Type B pancreatic cell (in vitro differentiated cells): ENCODE measurements around the gene CIT. TPM values are rescaled to one million over a fixed set of nuclear protein-coding genes. Genes with fewer than 3 reads are reported as not detected.
A peak's percentile ranks its signal among the peaks of the same experiment; 100 is the strongest.

Source experiments
- DNase-seq: peaks from one replicate; pipeline ENCODE4 v3.0.0; 2021; ENCODE audit warnings: mixed read lengths; ENCODE audit not compliant: unreplicated experiment; ENCODE audit errors: extremely low spot score
- H3K27ac Mint-ChIP-seq: 2 replicates; pipeline ENCODE4 v1.8.0; 2021; ENCODE audit warnings: mild to moderate bottlenecking, mixed read lengths
- H3K27me3 Mint-ChIP-seq: 2 replicates; pipeline ENCODE4 v1.8.0; 2021; ENCODE audit warnings: mixed read lengths
- H3K36me3 Mint-ChIP-seq: 2 replicates; pipeline ENCODE4 v1.8.0; 2021; ENCODE audit warnings: mixed read lengths
- H3K4me1 Mint-ChIP-seq: one replicate; pipeline ENCODE4 v1.8.0; 2021; ENCODE audit warnings: mixed read lengths; ENCODE audit not compliant: unreplicated experiment
- H3K4me3 Mint-ChIP-seq: 2 replicates; pipeline ENCODE4 v1.8.0; 2021; ENCODE audit warnings: mild to moderate bottlenecking, mixed read lengths
- H3K9me3 Mint-ChIP-seq: 2 replicates; pipeline ENCODE4 v1.8.0; 2021; ENCODE audit warnings: mixed read lengths
- total RNA-seq: library from RNA; stranded (reverse); gene quantifications from 2 replicates; pipeline ENCODE4 v1.2.1, GENCODE V29; 2021; ENCODE audit warnings: low replicate concordance
- TF ChIP-seq, protein P1 (sequence below): fragments of 200-600 bp; sonication (generic); conservative IDR thresholded peaks from 2 replicates; pipeline ENCODE4 v1.5.0; 2021; ENCODE audit warnings: antibody characterized with exemption, mild to moderate bottlenecking

The CIT gene
- total RNA-seq, 1 donor from 2014 or later, result 50.9 TPM

DNA sequence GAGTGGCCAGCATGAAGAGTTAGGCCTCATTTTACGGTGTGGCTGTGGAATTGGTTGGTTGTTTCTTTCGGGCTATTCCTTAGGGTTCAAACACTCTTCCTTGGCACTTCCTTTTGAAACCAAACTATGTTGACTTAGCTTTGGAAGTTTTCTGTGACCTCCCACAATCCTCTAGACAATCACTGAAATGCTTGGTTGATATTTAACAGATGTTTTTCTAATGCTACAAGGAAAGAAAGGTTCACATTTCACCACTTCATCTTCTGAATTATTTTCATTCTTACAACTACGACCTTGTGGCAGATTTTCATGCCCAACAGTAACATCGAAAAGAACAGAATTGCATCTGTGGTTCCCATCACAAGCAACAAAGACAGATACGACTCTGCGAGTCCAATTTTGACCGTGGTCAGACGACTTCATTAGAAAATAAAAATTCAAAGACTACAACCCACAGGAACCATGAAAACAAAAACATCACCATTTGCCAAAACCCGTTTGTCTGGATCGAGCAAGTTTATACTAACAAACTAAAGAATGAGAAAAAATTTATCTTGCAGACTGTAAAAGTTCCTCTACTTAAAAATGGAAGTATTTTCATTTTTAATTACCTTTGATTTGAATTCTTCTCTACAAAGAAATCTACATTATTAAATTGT, 192.3 kb downstream of the CIT start:
- peaks cover 5% of the 10 kb centered on the region for H3K9me3 Mint-ChIP-seq
- H3K4me3 Mint-ChIP-seq, result peak overlapping the region; percentile 43
- peak overlapping the region; percentile 83 for H3K27ac Mint-ChIP-seq
- TF ChIP-seq, protein P1, sequence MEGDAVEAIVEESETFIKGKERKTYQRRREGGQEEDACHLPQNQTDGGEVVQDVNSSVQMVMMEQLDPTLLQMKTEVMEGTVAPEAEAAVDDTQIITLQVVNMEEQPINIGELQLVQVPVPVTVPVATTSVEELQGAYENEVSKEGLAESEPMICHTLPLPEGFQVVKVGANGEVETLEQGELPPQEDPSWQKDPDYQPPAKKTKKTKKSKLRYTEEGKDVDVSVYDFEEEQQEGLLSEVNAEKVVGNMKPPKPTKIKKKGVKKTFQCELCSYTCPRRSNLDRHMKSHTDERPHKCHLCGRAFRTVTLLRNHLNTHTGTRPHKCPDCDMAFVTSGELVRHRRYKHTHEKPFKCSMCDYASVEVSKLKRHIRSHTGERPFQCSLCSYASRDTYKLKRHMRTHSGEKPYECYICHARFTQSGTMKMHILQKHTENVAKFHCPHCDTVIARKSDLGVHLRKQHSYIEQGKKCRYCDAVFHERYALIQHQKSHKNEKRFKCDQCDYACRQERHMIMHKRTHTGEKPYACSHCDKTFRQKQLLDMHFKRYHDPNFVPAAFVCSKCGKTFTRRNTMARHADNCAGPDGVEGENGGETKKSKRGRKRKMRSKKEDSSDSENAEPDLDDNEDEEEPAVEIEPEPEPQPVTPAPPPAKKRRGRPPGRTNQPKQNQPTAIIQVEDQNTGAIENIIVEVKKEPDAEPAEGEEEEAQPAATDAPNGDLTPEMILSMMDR, result no peak
- peaks cover 31% of the 10 kb centered on the region for H3K36me3 Mint-ChIP-seq
- no peak for DNase-seq
- H3K4me1 Mint-ChIP-seq, result peaks cover 32% of the 10 kb centered on the region
- H3K27me3 Mint-ChIP-seq, result no peaks in the 10 kb centered on the region

DNA sequence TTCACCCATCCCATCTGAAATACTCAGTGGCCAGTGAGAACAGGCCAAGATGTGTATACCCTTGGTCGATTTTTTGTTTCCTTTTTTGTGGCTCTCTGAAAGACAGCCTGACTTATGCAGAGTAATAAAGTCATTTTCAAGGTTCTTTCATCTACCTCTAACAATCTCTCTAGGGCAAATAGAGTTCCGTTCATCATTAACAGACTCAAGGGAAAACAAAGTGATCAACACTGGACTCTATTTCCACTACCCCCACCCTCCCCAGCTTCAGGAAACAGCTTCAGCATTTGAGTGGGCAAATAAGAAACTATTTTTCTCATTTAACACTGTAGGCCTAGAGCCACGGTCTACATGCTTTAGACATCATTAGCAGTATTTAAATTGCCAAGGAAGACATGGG, 193.3 kb downstream of the CIT start:
- peaks cover 5% of the 10 kb centered on the region for H3K9me3 Mint-ChIP-seq
- no peaks in the 10 kb centered on the region for H3K27me3 Mint-ChIP-seq
- TF ChIP-seq, protein P1, result no peak
- H3K36me3 Mint-ChIP-seq, result peaks cover 37% of the 10 kb centered on the region
- H3K4me3 Mint-ChIP-seq, result no peak overlapping the region
- DNase-seq, result no peak
- H3K27ac Mint-ChIP-seq, result peak overlapping the region; percentile 52
- H3K4me1 Mint-ChIP-seq, result peaks cover 32% of the 10 kb centered on the region

DNA sequence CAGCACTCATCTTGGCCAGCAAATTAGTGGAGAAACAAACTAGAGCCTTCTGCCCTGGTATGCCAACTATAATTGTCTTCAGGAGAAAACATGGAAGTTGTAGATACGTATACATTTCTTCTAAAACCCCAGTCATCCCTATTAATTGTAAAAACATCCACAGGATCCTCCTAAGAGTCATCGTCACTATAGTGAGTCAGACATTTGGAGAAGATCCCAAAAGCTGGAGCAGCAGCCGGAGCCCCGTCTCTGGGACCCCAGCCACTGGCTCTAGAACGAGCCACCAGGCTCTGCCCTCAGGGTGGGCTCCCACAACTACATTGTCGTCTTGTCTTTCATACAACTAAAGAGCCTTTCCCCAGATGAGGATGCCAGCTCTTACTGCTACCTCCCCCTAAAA, 193.7 kb downstream of the CIT start:
- DNase-seq, result no peak
- Mint-ChIP-seq H3K4me1 (peaks cover 32% of the 10 kb centered on the region), H3K27ac (peak overlapping the region; percentile 52), H3K4me3 (no peak overlapping the region), H3K36me3 (peaks cover 40% of the 10 kb centered on the region), H3K27me3 (no peaks in the 10 kb centered on the region), H3K9me3 (peaks cover 5% of the 10 kb centered on the region)
- TF ChIP-seq, protein P1, result no peak

DNA sequence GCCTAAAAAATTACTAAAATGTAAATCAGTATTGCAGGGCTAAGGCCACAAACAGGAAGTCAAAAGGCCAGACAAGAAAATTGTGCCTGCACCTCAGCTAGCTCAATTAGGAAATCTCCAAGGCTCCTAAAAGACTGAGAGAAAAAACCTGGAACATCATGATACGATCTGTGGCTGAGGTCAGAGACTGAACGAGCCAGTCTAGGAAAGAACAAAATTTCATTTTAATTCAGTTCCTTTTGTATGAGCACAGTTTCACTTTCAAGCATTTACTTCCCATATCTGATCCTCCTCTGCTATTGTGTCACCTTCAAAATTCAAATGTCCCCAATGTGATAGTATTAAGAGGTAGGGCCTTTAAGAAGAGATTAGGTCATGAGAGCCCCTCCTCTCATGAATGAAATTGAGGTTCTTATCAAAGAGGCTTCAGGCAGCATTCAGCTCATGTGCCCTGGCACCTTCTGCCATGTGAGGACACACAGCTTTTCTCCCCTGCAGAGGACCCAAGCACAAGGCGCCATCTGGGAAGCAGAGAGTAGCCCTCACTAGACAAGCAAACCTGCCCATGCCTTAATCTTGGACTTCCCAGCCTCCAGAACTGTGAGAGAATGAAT, 194.4 kb downstream of the CIT start:
- Mint-ChIP-seq H3K9me3 (peaks cover 5% of the 10 kb centered on the region), H3K4me3 (no peak overlapping the region), H3K27me3 (no peaks in the 10 kb centered on the region), H3K27ac (no peak overlapping the region), H3K4me1 (peaks cover 32% of the 10 kb centered on the region), H3K36me3 (peaks cover 43% of the 10 kb centered on the region)
- TF ChIP-seq, protein P1, result no peak
- DNase-seq, result no peak

DNA sequence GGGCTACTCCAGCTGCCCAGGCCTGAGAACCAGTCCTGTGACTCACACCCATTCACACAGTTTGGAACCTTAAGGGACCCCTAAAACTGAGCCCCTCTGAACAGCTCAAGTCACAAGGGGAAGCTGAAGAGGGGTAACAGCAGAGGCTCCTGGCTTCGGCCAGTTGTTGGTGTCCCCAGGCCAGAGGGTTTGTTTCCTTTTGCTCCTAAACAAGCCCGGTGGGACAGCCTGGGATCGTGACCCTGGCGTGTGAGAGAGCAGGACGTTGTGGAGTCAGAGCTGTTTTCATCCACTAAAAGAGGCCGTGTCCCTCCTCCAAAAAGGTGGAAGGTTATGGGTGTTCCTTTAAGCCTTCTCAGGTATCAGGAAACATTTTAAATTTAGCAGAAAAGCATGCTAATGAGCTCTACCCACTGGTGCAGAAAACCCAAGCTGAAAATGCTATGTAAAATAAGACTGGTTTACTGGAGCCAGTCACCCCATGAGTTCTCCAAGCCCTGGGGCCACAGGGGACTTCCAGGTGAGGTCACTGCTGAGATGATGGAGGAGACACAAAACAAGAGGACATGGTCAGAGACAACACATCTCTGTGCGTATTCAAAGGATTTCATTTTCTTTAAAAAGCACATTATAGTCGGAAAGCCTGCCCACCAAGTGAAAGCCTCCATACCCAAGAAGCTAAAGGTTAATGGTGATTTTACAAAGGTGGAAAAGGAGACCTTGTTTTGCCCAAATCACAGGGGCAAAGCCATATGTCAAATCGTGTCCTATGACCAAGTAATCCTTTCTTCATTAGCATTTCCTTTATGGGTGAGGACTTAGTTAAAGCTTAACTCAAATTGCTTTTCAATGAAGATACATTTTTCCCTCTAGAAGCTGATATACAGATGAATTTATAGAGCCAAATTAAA, 195.1 kb downstream of the CIT start:
- no peak for DNase-seq
- peaks cover 32% of the 10 kb centered on the region for H3K4me1 Mint-ChIP-seq
- TF ChIP-seq, protein P1, result no peak
- H3K4me3 Mint-ChIP-seq, result no peak overlapping the region
- H3K27me3 Mint-ChIP-seq, result no peaks in the 10 kb centered on the region
- H3K27ac Mint-ChIP-seq, result no peak overlapping the region
- H3K36me3 Mint-ChIP-seq, result peaks cover 42% of the 10 kb centered on the region
- peaks cover 5% of the 10 kb centered on the region for H3K9me3 Mint-ChIP-seq
